Femur (tissue), 1 donor: ENCODE measurements around the gene GPC6.

Experiments
- DNase-seq: peaks from one replicate; pipeline ENCODE4 v3.0.0-alpha.2; 2017

Gene GPC6

GRCh38 chr13:93951951-93952350 is 725.3 kb downstream of the GPC6 start:
- no peak for DNase-seq

- no peak for DNase-seq
Observed at GRCh38 chr13:93953841-93954240, 727.2 kb downstream of the GPC6 start.

- no peak for DNase-seq
Observed at GRCh38 chr13:93955904-93956303, 729.3 kb downstream of the GPC6 start.

GRCh38 chr13:93956426-93956825 is 729.8 kb downstream of the GPC6 start:
- DNase-seq = no peak

- no peak for DNase-seq
Observed at GRCh38 chr13:93957371-93957770, 730.8 kb downstream of the GPC6 start.

- no peak for DNase-seq
Observed at GRCh38 chr13:93959796-93960533, 733.4 kb downstream of the GPC6 start.

GRCh38 chr13:93963266-93964145 is 736.9 kb downstream of the GPC6 start:
- DNase-seq = no peak

- no peak for DNase-seq
Observed at GRCh38 chr13:93964146-93964512, 737.5 kb downstream of the GPC6 start.

GRCh38 chr13:93965587-93965986 is 739.0 kb downstream of the GPC6 start:
- no peak for DNase-seq

- DNase-seq = no peak
Observed at GRCh38 chr13:93966267-93966936, 739.8 kb downstream of the GPC6 start.

GRCh38 chr13:93967286-93967685 is 740.7 kb downstream of the GPC6 start:
- DNase-seq = no peak

- no peak for DNase-seq
Observed at GRCh38 chr13:93975242-93975641, 748.6 kb downstream of the GPC6 start.

- no peak for DNase-seq
Observed at GRCh38 chr13:93976528-93976927, 749.9 kb downstream of the GPC6 start.

GRCh38 chr13:93977986-93978385 is 751.4 kb downstream of the GPC6 start:
- no peak for DNase-seq

GRCh38 chr13:93981426-93981977 is 754.9 kb downstream of the GPC6 start:
- no peak for DNase-seq

- DNase-seq = no peak
Observed at GRCh38 chr13:93982179-93982918, 755.7 kb downstream of the GPC6 start.

- DNase-seq = no peak
Observed at GRCh38 chr13:93984052-93984451, 757.4 kb downstream of the GPC6 start.

- no peak for DNase-seq
Observed at GRCh38 chr13:93984876-93985275, 758.3 kb downstream of the GPC6 start.

- DNase-seq = no peak
Observed at GRCh38 chr13:93987458-93987857, 760.9 kb downstream of the GPC6 start.

- no peak for DNase-seq
Observed at GRCh38 chr13:93991569-93991968, 765.0 kb downstream of the GPC6 start.

- no peak for DNase-seq
Observed at GRCh38 chr13:93996481-93996880, 769.9 kb downstream of the GPC6 start.

- no peak for DNase-seq
Observed at GRCh38 chr13:94006296-94006695, 779.7 kb downstream of the GPC6 start.

- DNase-seq = no peak
Observed at GRCh38 chr13:94007072-94007471, 780.5 kb downstream of the GPC6 start.
